Esophagus squamous epithelium (tissue), 4 donors: ENCODE measurements around the gene GPR156.

Source experiments
- CTCF ChIP-seq, 6 experiments: fragments of 450-650 bp in 4 of 6; fragments of 200-600 bp in 2 of 6; sonication (generic) in 2 of 6; IDR thresholded peaks; one replicate each; pipeline ENCODE4 v1.5.1; 2016 to 2019; ENCODE audit warnings: antibody characterized with exemption in 6 of 6, mild to moderate bottlenecking in 4 of 6, moderate library complexity in 4 of 6
- POLR2A ChIP-seq, 4 donors: fragments of 450-650 bp; IDR thresholded peaks; one replicate each; pipeline ENCODE4 v1.6.1; 2017; ENCODE audit warnings: antibody characterized with exemption in 4 of 4, mild to moderate bottlenecking in 4 of 4, moderate library complexity in 3 of 4

GRCh38 chr3:120162400-120162799, 122.6 kb downstream of the GPR156 start:
- no peak for TF ChIP-seq POLR2A (IDR thresholded peaks at IDR 0.05)
- no peak for TF ChIP-seq CTCF (IDR thresholded peaks at IDR 0.05)
